Neural progenitor cell (in vitro differentiated cells): ENCODE results near the gene PHOX2A. TPM values are rescaled to one million over a fixed set of nuclear protein-coding genes. Genes with fewer than 3 reads are reported as not detected.

Experiments used
- DNase-seq: peaks from one replicate; pipeline ENCODE4 v3.0.0-alpha.2; 2016; ENCODE audit warnings: low spot score
- H2AFZ ChIP-seq: fragments of 200-600 bp; sonication (generic); replicated peaks from 2 replicates; pipeline ENCODE4 v1.6.1; 2016; ENCODE audit warnings: antibody characterized with exemption
- H3F3A ChIP-seq: fragments of 200-600 bp; sonication (generic); 2 replicates; pipeline ENCODE4 v1.6.1; 2016; ENCODE audit warnings: antibody characterized with exemption, low read depth
- H3K27ac ChIP-seq: fragments of 200-600 bp; sonication (generic); 2 replicates; pipeline ENCODE4 v1.5.1; 2016; ENCODE audit warnings: mild to moderate bottlenecking
- H3K27me3 ChIP-seq: fragments of 200-600 bp; sonication (generic); 2 replicates; pipeline ENCODE4 v1.6.1; 2016; ENCODE audit warnings: mild to moderate bottlenecking, moderate library complexity
- H3K36me3 ChIP-seq: fragments of 200-600 bp; sonication (generic); 2 replicates; pipeline ENCODE4 v1.5.1; 2016
- H3K4me1 ChIP-seq: fragments of 200-600 bp; sonication (generic); 2 replicates; pipeline ENCODE4 v1.6.1; 2016; ENCODE audit warnings: mixed run types
- H3K4me2 ChIP-seq: fragments of 200-600 bp; sonication (generic); 2 replicates; pipeline ENCODE4 v1.6.1; 2016
- H3K4me3 ChIP-seq: fragments of 200-600 bp; sonication (generic); 2 replicates; pipeline ENCODE4 v1.5.1; 2016
- H3K79me2 ChIP-seq: fragments of 200-600 bp; sonication (generic); 2 replicates; pipeline ENCODE4 v1.6.1; 2016; ENCODE audit warnings: low read depth
- H3K9ac ChIP-seq: fragments of 200-600 bp; sonication (generic); 2 replicates; pipeline ENCODE4 v1.6.1; 2016
- H3K9me3 ChIP-seq: fragments of 200-600 bp; sonication (generic); 2 replicates; pipeline ENCODE4 v1.5.1; 2016; ENCODE audit warnings: low read depth
- H4K20me1 ChIP-seq: fragments of 200-600 bp; sonication (generic); 2 replicates; pipeline ENCODE4 v1.6.1; 2016; ENCODE audit warnings: low read depth
- H3K27ac Mint-ChIP-seq: 3 replicates; pipeline ENCODE4 v1.8.0; 2021; ENCODE audit warnings: mixed read lengths
- H3K27me3 Mint-ChIP-seq: 2 replicates; pipeline ENCODE4 v1.8.0; 2022; ENCODE audit warnings: low read depth, mild to moderate bottlenecking, inconsistent platforms, moderate library complexity, mixed read lengths; ENCODE audit not compliant: insufficient read depth
- H3K36me3 Mint-ChIP-seq: 3 replicates; pipeline ENCODE4 v1.8.0; 2021; ENCODE audit warnings: mixed read lengths
- H3K4me1 Mint-ChIP-seq: 3 replicates; pipeline ENCODE4 v1.8.0; 2021; ENCODE audit warnings: mixed read lengths
- H3K4me3 Mint-ChIP-seq: 3 replicates; pipeline ENCODE4 v1.8.0; 2021; ENCODE audit warnings: mild to moderate bottlenecking, moderate library complexity, mixed read lengths
- H3K9me3 Mint-ChIP-seq: 3 replicates; pipeline ENCODE4 v1.8.0; 2020; ENCODE audit warnings: mixed read lengths
- CTCF ChIP-seq: fragments of 200-600 bp; sonication (generic); IDR thresholded peaks from 2 replicates; pipeline ENCODE4 v1.5.1; 2017; ENCODE audit warnings: antibody characterized with exemption, mild to moderate bottlenecking
- EZH2 ChIP-seq: fragments of 200-600 bp; sonication (generic); IDR thresholded peaks from 2 replicates; pipeline ENCODE4 v1.6.1; 2017; ENCODE audit warnings: antibody characterized with exemption, mild to moderate bottlenecking, moderate library complexity
- EZH2phosphoT487 ChIP-seq: fragments of 200-600 bp; sonication (generic); IDR thresholded peaks from 2 replicates; pipeline ENCODE4 v1.6.1; 2017; ENCODE audit warnings: antibody characterized with exemption
- total RNA-seq: library from RNA; depleted of rRNA; stranded (reverse); fragments of >200 nt; gene quantifications from 2 replicates; pipeline ENCODE4 v1.2.3, GENCODE V29; 2015; ENCODE audit warnings: low replicate concordance

Gene PHOX2A
- total RNA-seq, 1 donor from 2014 or later = not detected

GRCh38 chr11:72222907-72223614, 20.9 kb downstream of the PHOX2A start:
- Histone ChIP-seq H3K79me2 (peaks cover 26% of the 10 kb centered on the region), H3K27me3 (no peaks in the 10 kb centered on the region), H3K27ac (no peak overlapping the region), H2AFZ (no peak overlapping the region), H3K4me1 (peaks cover 5% of the 10 kb centered on the region), H4K20me1 (peaks cover 19% of the 10 kb centered on the region), H3K4me3 (peak overlapping the region; percentile 87), H3K9ac (no peak overlapping the region), H3K9me3 (no peaks in the 10 kb centered on the region), H3K36me3 (no peaks in the 10 kb centered on the region), H3F3A (peaks cover 19% of the 10 kb centered on the region), H3K4me2 (peak overlapping the region; percentile 97)
- DNase-seq = peak; percentile 96
- Mint-ChIP-seq H3K27ac (peak overlapping the region; percentile 25), H3K27me3 (peaks cover 10% of the 10 kb centered on the region), H3K36me3 (no peaks in the 10 kb centered on the region), H3K4me1 (peaks cover 23% of the 10 kb centered on the region), H3K4me3 (peak overlapping the region; percentile 86), H3K9me3 (no peaks in the 10 kb centered on the region)
- TF ChIP-seq CTCF (peak; percentile 6), EZH2 (no peak), EZH2phosphoT487 (no peak)

GRCh38 chr11:72222106-72222891, 21.7 kb downstream of the PHOX2A start:
- H3K4me2 ChIP-seq = peak overlapping the region; percentile 97
- H2AFZ ChIP-seq = peak overlapping the region; percentile 48
- H4K20me1 ChIP-seq = peaks cover 18% of the 10 kb centered on the region
- H3F3A ChIP-seq = peaks cover 19% of the 10 kb centered on the region
- H3K79me2 ChIP-seq = peaks cover 26% of the 10 kb centered on the region
- peak overlapping the region; percentile 87 for H3K4me3 ChIP-seq
- Mint-ChIP-seq H3K4me3 (peak overlapping the region; percentile 86), H3K36me3 (no peaks in the 10 kb centered on the region), H3K27me3 (peaks cover 10% of the 10 kb centered on the region), H3K27ac (peak overlapping the region; percentile 39), H3K4me1 (peaks cover 23% of the 10 kb centered on the region), H3K9me3 (no peaks in the 10 kb centered on the region)
- no peaks in the 10 kb centered on the region for H3K9me3 ChIP-seq
- no peak overlapping the region for H3K9ac ChIP-seq
- peaks cover 5% of the 10 kb centered on the region for H3K4me1 ChIP-seq
- H3K27me3 ChIP-seq = no peaks in the 10 kb centered on the region
- no peak overlapping the region for H3K27ac ChIP-seq
- peak; percentile 18 for DNase-seq
- TF ChIP-seq EZH2phosphoT487 (no peak), EZH2 (no peak), CTCF (no peak)
- H3K36me3 ChIP-seq = no peaks in the 10 kb centered on the region

- no peaks in the 10 kb centered on the region for H3K9me3 ChIP-seq
- H3K4me3 ChIP-seq = no peak overlapping the region
- H3K4me3 Mint-ChIP-seq = no peak overlapping the region
- H3K4me1 ChIP-seq = peaks cover 5% of the 10 kb centered on the region
- no peaks in the 10 kb centered on the region for H3K36me3 Mint-ChIP-seq
- H2AFZ ChIP-seq = peak overlapping the region; percentile 48
- H3K27me3 ChIP-seq = no peaks in the 10 kb centered on the region
- H3K9ac ChIP-seq = no peak overlapping the region
- DNase-seq = no peak
- H3K4me2 ChIP-seq = no peak overlapping the region
- no peak overlapping the region for H3K27ac ChIP-seq
- H3K27me3 Mint-ChIP-seq = peaks cover 13% of the 10 kb centered on the region
- H3K4me1 Mint-ChIP-seq = peaks cover 18% of the 10 kb centered on the region
- peaks cover 11% of the 10 kb centered on the region for H4K20me1 ChIP-seq
- no peaks in the 10 kb centered on the region for H3K9me3 Mint-ChIP-seq
- H3F3A ChIP-seq = peaks cover 19% of the 10 kb centered on the region
- H3K79me2 ChIP-seq = peaks cover 18% of the 10 kb centered on the region
- no peaks in the 10 kb centered on the region for H3K36me3 ChIP-seq
- no peak overlapping the region for H3K27ac Mint-ChIP-seq
- TF ChIP-seq CTCF = no peak
Measured at GRCh38 chr11:72221386-72222075, 22.4 kb downstream of the PHOX2A start.
